GM21526 (cell line): ENCODE results near the gene BLOC1S4.

Source experiments
- ATAC-seq: cut with Tn5 transposase; IDR thresholded peaks from one replicate; pipeline ENCODE4 v1.9.1; 2021; ENCODE audit warnings: moderate library complexity; ENCODE audit not compliant: unreplicated experiment, low FRiP score

The BLOC1S4 gene

GRCh38 chr4:6733358-6734164 lies 17.6 kb downstream of the BLOC1S4 start:
- no peak for ATAC-seq

DNA sequence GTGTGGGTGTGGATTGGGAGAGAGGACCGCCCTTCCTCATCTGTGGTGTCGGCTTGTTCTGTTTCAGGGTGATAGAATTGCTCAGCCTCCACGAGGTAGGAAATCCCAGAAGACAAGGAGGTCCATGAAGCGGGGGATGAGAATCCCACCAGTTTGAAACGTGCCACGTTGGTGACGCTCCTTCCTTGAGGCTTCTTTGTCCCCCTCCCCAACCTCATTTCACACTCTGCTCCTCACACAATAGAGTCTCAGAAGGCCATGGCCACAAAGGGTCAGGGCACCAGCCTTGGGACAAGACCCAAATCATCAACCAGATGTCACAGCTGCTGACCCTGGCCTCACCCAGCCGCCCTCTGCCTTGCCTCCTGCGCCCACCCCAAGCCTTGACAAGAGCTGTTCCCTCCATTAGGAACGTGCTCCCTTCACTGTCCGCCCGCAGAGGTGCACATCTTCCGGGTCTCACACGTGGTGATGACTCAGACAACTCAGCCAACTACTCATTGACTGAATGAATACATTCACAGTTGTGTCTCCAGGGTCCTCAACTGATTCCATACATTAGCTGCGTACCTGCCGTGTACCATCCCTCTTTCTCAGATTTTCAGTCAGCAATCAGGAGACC lies 18.3 kb downstream of the BLOC1S4 start:
- no peak for ATAC-seq

- ATAC-seq: no peak
Measured at GRCh38 chr4:6739920-6740319, 23.9 kb downstream of the BLOC1S4 start.

GRCh38 chr4:6740347-6740746 lies 24.4 kb downstream of the BLOC1S4 start:
- no peak for ATAC-seq

DNA sequence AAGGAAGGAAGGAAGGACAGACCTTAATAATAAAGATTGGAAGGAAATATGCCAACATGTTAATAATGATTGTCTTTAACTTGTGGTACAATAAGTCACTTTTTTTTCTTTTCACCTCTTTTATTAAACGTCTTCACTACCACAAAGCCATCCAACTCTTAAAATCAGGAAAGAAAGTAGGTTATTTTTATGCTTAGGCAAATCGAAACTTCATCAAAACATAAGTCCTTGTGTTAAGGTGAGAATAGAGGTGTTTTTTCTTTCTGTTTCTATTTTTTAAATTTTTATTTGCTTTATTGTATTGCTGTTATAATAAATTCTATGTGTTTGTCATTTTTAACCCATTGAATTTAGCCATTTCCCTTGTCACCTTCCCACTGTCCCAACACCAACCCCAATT lies 26.5 kb downstream of the BLOC1S4 start:
- ATAC-seq: no peak

DNA sequence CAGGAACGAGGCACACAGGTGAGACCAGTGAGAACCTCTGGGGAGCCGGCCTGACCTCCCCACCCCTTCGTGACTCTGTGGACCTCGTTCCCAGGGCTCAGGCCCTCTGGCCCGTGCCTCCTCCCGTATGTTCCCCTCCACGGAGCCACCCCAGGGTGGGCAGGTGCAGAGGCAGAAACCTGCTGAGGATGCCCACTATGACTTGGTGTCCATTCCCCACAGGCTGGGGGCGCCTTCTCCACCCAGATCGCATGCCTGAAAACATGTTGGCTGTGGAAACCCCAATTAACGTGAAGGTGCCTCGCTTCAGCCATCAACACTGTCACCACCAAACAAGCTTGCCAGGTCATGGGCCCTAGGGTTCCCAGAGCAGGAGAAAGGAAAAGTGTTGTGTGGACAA lies 27.0 kb downstream of the BLOC1S4 start:
- ATAC-seq: no peak

- no peak for ATAC-seq
Measured at GRCh38 chr4:6746721-6747293, 30.8 kb downstream of the BLOC1S4 start.

DNA sequence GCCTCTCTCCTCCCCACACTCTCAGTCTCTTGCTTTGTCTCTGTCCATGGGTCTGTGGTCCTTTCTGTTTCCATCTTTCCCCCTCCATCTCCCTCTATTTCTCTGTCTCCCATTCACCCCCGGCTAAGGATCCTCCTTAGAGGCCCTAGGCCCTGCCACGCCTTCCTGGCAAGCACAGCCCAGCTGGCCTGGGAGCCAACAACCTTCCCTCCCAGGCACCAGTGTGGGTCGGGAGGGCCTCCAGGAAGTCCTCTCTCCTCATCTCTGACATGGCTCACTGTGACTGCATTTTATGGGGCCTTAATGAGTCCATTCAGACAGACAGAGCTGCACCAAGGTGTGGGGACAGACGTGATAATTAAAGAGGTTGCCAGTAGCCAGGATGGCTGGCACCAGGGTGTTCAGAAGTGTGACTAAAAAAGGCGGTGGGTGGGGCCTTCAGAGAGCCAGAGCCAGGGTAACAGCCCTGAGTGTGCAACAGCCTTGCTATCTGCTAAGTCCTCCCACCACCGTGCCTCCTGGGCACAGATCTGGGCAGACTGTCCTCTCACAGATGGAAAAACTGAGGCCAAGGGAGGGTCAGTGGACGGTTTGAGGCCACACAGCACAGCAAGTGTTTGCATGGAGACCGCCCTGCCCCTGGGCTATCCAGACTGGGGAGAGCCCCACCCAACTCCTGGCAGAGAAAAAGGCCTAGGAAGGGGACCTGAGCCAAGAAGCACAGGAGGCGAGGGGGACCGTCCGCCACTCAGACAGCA lies 31.5 kb downstream of the BLOC1S4 start:
- ATAC-seq: no peak

GRCh38 chr4:6748286-6748685 lies 32.3 kb downstream of the BLOC1S4 start:
- no peak for ATAC-seq

GRCh38 chr4:6749340-6750171 lies 33.6 kb downstream of the BLOC1S4 start:
- ATAC-seq: no peak

DNA sequence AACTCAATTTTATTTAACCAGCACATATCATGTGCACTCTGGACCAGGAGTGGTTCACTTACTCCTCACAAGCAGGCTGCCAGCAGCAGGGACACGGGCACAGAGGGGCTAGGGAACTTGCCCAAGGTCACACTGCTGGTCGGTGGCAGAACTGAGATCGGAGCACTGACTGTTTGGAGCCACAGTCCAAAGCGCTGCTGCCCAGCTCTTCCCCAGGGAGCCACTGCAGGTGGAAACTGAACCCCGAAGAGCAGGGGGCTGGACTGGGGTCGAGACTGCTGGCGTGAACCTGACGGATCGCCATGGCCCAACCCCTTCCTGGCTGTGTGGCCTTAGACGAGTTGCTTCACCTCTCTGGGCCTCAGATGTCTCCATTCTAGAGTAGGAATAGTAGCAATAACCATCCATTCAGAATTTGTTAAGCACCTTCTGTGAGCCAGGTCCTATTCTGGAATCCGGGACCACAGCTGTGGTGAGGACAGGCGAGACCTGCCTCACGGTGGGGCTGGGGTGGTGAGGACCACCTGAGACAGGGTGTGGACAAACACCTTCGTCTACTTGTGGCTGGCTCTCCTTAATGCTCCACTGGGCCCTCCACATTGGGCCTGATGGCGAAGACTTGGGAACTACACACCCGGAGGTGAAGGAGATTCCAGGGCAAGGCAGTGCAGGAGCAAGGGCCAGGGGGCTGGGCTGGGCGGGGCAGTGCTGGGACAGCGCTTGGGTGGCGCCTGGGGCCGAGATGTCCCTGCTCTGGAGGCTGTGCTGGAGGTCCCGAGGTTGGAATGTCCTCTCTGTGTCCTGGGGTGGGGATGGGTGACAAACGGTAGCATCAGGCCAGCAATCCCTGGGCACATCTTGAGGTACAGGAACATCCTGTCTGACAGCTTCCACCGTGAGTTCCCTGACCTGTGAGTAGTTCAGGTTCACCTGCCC lies 34.6 kb downstream of the BLOC1S4 start:
- no peak for ATAC-seq

GRCh38 chr4:6751611-6752485 lies 35.9 kb downstream of the BLOC1S4 start:
- ATAC-seq: no peak

- ATAC-seq: no peak
Measured at GRCh38 chr4:6752486-6752829, 36.5 kb downstream of the BLOC1S4 start.

GRCh38 chr4:6753103-6753560 lies 37.2 kb downstream of the BLOC1S4 start:
- no peak for ATAC-seq

GRCh38 chr4:6753891-6754290 lies 37.9 kb downstream of the BLOC1S4 start:
- no peak for ATAC-seq

DNA sequence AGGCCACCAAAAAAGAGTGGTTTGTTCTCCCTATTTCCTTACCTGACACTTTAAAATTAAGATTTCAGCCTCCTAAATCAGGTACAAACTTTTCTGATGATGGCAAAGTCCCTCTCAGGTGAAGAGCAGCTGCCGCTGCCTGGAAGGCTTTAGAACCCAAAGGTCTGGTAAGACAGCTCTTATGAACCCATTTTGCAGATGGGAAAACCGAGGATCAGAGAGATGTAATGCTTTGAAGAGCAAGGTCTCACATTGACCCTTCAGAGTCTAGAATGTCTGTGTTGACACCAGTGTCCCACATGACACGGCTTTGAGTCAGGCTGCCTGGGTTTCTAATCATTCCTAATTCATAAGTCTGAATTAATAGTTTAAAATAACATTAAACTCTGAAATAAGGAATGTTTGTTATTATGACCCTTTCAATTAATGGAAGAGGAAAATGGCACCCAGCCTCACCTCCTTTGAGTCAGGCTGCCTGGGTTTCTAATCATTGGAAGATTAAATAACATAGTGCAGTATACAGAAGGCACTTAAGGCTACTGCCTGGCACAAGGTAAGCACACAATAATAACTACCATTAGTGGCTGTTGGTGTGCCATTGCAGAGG lies 38.6 kb downstream of the BLOC1S4 start:
- ATAC-seq: no peak

DNA sequence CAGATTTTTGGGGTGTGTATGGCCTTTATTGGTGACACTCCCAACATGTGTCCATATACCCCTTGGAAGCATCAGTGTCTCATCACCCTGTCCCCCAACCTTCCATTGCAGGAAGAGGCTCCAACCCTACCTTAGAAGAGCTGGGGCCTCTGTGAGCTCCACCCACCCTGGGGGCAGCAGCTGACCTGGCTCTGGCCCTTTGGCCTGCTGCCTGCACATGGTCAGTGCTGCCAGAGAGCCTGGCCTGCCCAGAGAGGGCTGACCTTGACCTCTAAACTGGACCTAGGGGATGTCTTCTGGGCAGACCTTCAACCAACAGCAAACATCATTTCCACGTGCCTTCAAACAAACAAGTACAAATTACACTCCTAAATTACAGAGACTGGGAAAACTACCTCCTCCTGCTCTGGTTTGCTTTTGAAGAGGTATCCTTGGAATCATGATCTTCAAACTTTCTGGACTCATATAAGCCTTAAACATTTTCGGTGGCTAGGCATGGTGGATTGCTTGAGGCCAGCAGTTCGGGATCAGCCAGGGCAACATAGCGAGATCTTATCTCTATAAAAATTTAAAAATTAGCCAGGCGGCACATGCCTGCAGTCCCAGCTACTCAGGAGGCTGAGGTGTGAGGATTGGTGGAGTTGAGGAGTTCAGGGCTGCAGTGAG lies 39.2 kb downstream of the BLOC1S4 start:
- no peak for ATAC-seq
